ENCODE measurements around the gene TPPP2. TPM values are rescaled to one million over a fixed set of nuclear protein-coding genes. Genes with fewer than 3 reads are reported as not detected.

Gene TPPP2
- total RNA-seq, 1 experiment from 2014 or later: not detected

DNA sequence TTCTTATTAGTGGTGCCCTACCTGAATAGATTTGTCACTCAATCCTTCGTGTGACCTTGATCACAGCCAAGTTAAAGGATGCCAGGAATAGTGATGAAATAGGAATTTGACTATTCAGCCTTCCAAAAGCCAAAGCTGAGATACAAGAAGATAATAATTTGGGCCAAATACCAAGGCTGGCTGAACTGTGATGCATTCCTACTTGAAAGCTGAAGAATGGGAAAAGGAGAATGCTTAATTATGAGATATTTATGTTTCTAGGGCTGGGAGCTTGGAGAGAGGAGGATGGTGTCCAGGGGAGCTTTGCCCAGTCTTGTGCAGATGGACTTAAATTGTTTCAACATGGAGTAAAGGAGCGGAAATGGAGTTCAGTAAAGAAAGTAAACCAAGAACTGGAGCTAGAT lies 17.4 kb downstream of the TPPP2 start:
- Histone ChIP-seq H3K9me3 (ENCODE audit: insufficient read depth, low read depth) (no peaks in the 10 kb centered on the region), H3K36me3 (ENCODE audit: low read depth) (no peaks in the 10 kb centered on the region), H3K27me3 (ENCODE audit: insufficient read depth, low read depth) (no peaks in the 10 kb centered on the region), H3K4me2 (no peak overlapping the region), H2AFZ (no peak overlapping the region), H3K79me2 (ENCODE audit: low read depth) (no peaks in the 10 kb centered on the region), H3K9me2 (ENCODE audit: insufficient read depth) (no peaks in the 10 kb centered on the region), H3K4me1 (replicated peaks; ENCODE audit: insufficient read depth) (peaks cover 15% of the 10 kb centered on the region), H4K20me1 (ENCODE audit: insufficient read depth) (no peaks in the 10 kb centered on the region), H3F3A (ENCODE audit: insufficient read depth, low read depth) (peaks cover 9% of the 10 kb centered on the region; the same call in 1 of the 2 replicates), H3K27ac (no peak overlapping the region), H3K4me3 (no peak overlapping the region)
- no peak for DNase-seq
- TF ChIP-seq EZH2 (IDR thresholded peaks at IDR 0.05; ENCODE audit: low read depth) (no peak), CTCF (conservative IDR thresholded peaks at IDR 0.05) (no peak)
- no TSS peak for BruUV-seq (replicated peaks)
- CTCF ChIA-PET: no interaction called here
- intact Hi-C loops (cut with micrococcal nuclease; ENCODE audit: unreplicated experiment): no loop called here
- POLR2A ChIA-PET (ENCODE audit: unreplicated experiment): no interaction called here

- Histone ChIP-seq H3F3A (ENCODE audit: insufficient read depth, low read depth) (peaks cover 6% of the 10 kb centered on the region; the same call in 1 of the 2 replicates), H3K9me3 (ENCODE audit: insufficient read depth, low read depth) (no peaks in the 10 kb centered on the region), H3K4me1 (replicated peaks; ENCODE audit: insufficient read depth) (peaks cover 11% of the 10 kb centered on the region), H3K27ac (no peak overlapping the region), H3K79me2 (ENCODE audit: low read depth) (no peaks in the 10 kb centered on the region), H3K4me2 (no peak overlapping the region), H3K27me3 (ENCODE audit: insufficient read depth, low read depth) (no peaks in the 10 kb centered on the region), H3K9me2 (ENCODE audit: insufficient read depth) (no peaks in the 10 kb centered on the region), H3K36me3 (ENCODE audit: low read depth) (no peaks in the 10 kb centered on the region), H2AFZ (no peak overlapping the region), H3K4me3 (no peak overlapping the region), H4K20me1 (ENCODE audit: insufficient read depth) (no peaks in the 10 kb centered on the region)
- no peak for DNase-seq
- ChIA-PET POLR2A (ENCODE audit: unreplicated experiment) (no interaction called here), CTCF (interaction anchor here (0.6 kb wide), 2 partner anchors 50 to 931 kb away, joined by 3 to 4 read pairs; no protein-coding TSS in a partner anchor)
- intact Hi-C loops (cut with micrococcal nuclease; ENCODE audit: unreplicated experiment): no loop called here
- TF ChIP-seq CTCF (conservative IDR thresholded peaks at IDR 0.05) (no peak), EZH2 (IDR thresholded peaks at IDR 0.05; ENCODE audit: low read depth) (no peak)
- BruUV-seq (replicated peaks): no TSS peak
These were observed 18.6 kb downstream of the TPPP2 start for GRCh38 chr14:21048638-21049037.

DNA sequence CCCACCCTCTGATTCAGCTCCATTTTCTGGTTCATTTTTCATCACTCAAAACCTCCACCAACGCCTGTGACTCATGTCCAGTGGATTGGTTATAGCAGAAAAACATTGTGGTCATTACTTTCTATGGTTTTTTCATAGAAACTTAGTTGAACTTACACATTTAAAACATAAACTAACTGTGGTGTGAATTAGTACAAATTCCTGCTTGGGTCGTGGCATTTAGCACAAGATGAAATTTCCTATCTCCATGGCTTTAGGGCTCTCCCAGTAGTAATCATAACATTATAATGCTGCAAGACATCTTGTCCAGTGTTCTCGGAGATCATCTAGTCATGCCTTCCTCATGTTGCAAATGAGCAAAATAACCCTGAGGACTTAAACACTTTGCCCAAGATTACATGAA lies 19.3 kb downstream of the TPPP2 start:
- no peaks in the 10 kb centered on the region for H4K20me1 ChIP-seq (ENCODE audit: insufficient read depth)

More for the DNA sequence above, 19.3 kb downstream of the TPPP2 start:
- no peak overlapping the region for H2AFZ ChIP-seq
- H3K79me2 ChIP-seq (ENCODE audit: low read depth): no peaks in the 10 kb centered on the region
- no peak for DNase-seq
- H3F3A ChIP-seq (ENCODE audit: insufficient read depth, low read depth): no peaks in the 10 kb centered on the region; the same call in 1 of the 2 replicates
- ChIA-PET POLR2A (ENCODE audit: unreplicated experiment) (no interaction called here), CTCF (no interaction called here)
- peaks cover 4% of the 10 kb centered on the region for H3K4me1 ChIP-seq (replicated peaks; ENCODE audit: insufficient read depth)
- H3K27ac ChIP-seq: no peak overlapping the region
- no TSS peak for BruUV-seq (replicated peaks)
- no peak overlapping the region for H3K4me3 ChIP-seq
- H3K4me2 ChIP-seq: no peak overlapping the region
- no peaks in the 10 kb centered on the region for H3K9me3 ChIP-seq (ENCODE audit: insufficient read depth, low read depth)
- no peak for TF ChIP-seq CTCF (conservative IDR thresholded peaks at IDR 0.05)
- TF ChIP-seq EZH2 (IDR thresholded peaks at IDR 0.05; ENCODE audit: low read depth): no peak
- H3K9me2 ChIP-seq (ENCODE audit: insufficient read depth): no peaks in the 10 kb centered on the region
- intact Hi-C loops (cut with micrococcal nuclease; ENCODE audit: unreplicated experiment): no loop called here
- H3K36me3 ChIP-seq (ENCODE audit: low read depth): no peaks in the 10 kb centered on the region
- no peaks in the 10 kb centered on the region for H3K27me3 ChIP-seq (ENCODE audit: insufficient read depth, low read depth)
